Sigmoid colon (tissue), 7 donors: ENCODE data around the gene ECI1. TPM values are rescaled to one million over a fixed set of nuclear protein-coding genes. Genes with fewer than 3 reads are reported as not detected.
"Not testable (repeated sequence)": the region's sequence is repeated elsewhere in the genome, so short reads cannot be mapped to it uniquely, and the experiment has no call there.

Experiments
- DNase-seq: peaks from one replicate; pipeline ENCODE4 v3.0.0-alpha.2; 2019
- H3K27ac ChIP-seq, 4 donors: fragments of 200-600 bp; sonication (generic); one replicate each; pipeline ENCODE4 v1.5.1; 2016 to 2019; ENCODE audit warnings: mild to moderate bottlenecking in 1 of 4
- H3K27me3 ChIP-seq, 3 donors: fragments of 200-600 bp; sonication (generic); one replicate each; pipeline ENCODE4 v1.5.1; 2019; ENCODE audit warnings: mild to moderate bottlenecking in 1 of 3
- H3K36me3 ChIP-seq, 4 donors: fragments of 200-600 bp; sonication (generic); one replicate each; pipeline ENCODE4 v1.5.1; 2016 to 2019
- H3K4me1 ChIP-seq, 4 donors: fragments of 200-600 bp; sonication (generic); one replicate each; pipeline ENCODE4 v1.5.1; 2017 to 2019
- H3K4me3 ChIP-seq, 4 donors: fragments of 200-600 bp; sonication (generic); one replicate each; pipeline ENCODE4 v1.5.1; 2017 to 2019; ENCODE audit warnings: mild to moderate bottlenecking in 2 of 4, moderate library complexity in 1 of 4
- H3K9me3 ChIP-seq, 4 donors: fragments of 200-600 bp in 3 of 4; sonication (generic) in 3 of 4; one replicate each; pipeline versions ENCODE4 v1.5.1 to v1.6.1; 2013 to 2019
- EP300 ChIP-seq, 4 donors: sonication (generic); formaldehyde crosslinking; IDR thresholded peaks; one replicate each; pipeline ENCODE4 v1.6.1; 2017; ENCODE audit warnings: antibody characterized with exemption in 4 of 4
- POLR2A ChIP-seq, 2 donors: fragments of 450-650 bp; IDR thresholded peaks; one replicate each; pipeline ENCODE4 v1.6.1; 2016; ENCODE audit warnings: antibody characterized with exemption in 2 of 2, mild to moderate bottlenecking in 2 of 2, moderate library complexity in 2 of 2
- POLR2AphosphoS5 ChIP-seq, 4 donors: sonication (generic); formaldehyde crosslinking; IDR thresholded peaks; one replicate each; pipeline ENCODE4 v1.6.1; 2017; ENCODE audit warnings: antibody characterized with exemption in 4 of 4
- WGBS, 2 donors: extraction: QIAGEN DNeasy Blood & Tissue Kit; methylation state at CpG; one replicate each; pipeline ENCODE4 v1.1.7; 2013; 5-methylcytosine and 5-hydroxymethylcytosine counted together
- intact Hi-C: fragments of 100-400 bp; cut with DNase I; formaldehyde crosslinking; loops from one replicate; pipeline ENCODE4 v1.15.1; 2023
- polyA plus RNA-seq, 3 donors: library from polyadenylated mRNA; stranded (reverse); fragments of 200-250 nt; gene quantifications; one replicate each; pipeline ENCODE4 v1.2.3, GENCODE V29; 2013
- total RNA-seq, 4 donors: library from RNA; depleted of rRNA; stranded (reverse); fragments of >200 nt; gene quantifications; one replicate each; pipeline ENCODE4 v1.1.0, GENCODE V29; 2016
- TF ChIP-seq, protein P1 (sequence below), 4 experiments: fragments of 450-650 bp in 3 of 4; fragments of 200-600 bp in 1 of 4; IDR thresholded peaks; one replicate each; pipeline ENCODE4 v1.5.1; 2016 to 2019; ENCODE audit warnings: antibody characterized with exemption in 4 of 4, mild to moderate bottlenecking in 3 of 4, moderate library complexity in 2 of 4
- donor health status: healthy with polysubstance abuse.
- donor health status: Bipolar disorder and iron deficiency.
- donor health status: healthy.

Gene ECI1
- total and polyA plus RNA-seq, 7 donors = 50.2 to 136 (median 84.8) TPM

DNA sequence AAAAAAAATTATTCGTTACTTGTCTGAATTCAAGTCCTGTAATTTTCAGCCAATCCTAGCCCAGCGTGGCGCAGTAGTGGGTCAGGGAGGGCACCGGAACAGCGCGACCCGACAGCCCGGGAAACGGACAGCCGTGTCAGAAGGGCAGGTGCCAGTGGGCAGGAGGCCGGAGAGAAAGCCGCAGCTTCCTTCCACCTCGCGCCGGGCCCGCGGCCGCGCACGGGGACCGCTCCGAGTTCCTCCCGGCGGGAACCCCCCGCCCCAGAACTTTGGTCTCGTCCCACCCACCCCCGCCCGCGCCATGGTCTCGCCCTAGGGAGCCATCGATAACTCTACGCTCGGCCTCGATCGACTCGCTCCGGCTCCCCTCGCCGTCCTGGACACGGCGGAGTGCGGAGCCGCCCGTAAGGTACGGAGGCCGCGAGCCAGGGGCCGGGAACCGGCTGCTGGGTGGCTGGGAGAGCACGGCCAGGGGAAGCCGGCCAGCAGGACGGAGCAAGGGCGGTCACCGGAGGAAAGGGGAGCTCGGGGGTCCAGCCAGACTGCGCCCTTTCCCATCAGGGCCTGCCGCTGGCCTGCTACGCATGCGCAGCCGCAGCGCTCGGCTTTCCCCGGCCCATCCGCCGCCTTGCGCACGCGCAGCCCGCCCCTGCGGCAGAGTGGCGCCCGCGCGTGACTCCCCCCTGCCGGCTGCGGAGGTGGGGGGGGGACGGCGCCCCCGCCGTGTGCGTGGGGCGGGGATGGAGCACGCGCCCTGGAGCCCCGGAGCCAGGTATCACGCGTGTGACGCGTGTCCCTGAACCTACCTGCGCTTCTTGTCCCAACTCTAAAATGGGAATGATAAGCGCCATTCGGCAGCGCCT, 46.1 kb downstream of the ECI1 start, which contains the start of gene MLST8:
Gene MLST8 (plus strand): TSS at position 351 of the 863 bp plus-strand sequence. CDS start 632 bp downstream, outside the sequence.
- TF ChIP-seq POLR2AphosphoS5 (IDR thresholded peaks at IDR 0.05) = peak; percentile 76 to 97 (median 88)
- TF ChIP-seq POLR2A (IDR thresholded peaks at IDR 0.05) = peak; percentile 54 to 71
- TF ChIP-seq EP300 (IDR thresholded peaks at IDR 0.05) = peak in 1 of 4 donors; percentile 8
- TF ChIP-seq, protein P1, sequence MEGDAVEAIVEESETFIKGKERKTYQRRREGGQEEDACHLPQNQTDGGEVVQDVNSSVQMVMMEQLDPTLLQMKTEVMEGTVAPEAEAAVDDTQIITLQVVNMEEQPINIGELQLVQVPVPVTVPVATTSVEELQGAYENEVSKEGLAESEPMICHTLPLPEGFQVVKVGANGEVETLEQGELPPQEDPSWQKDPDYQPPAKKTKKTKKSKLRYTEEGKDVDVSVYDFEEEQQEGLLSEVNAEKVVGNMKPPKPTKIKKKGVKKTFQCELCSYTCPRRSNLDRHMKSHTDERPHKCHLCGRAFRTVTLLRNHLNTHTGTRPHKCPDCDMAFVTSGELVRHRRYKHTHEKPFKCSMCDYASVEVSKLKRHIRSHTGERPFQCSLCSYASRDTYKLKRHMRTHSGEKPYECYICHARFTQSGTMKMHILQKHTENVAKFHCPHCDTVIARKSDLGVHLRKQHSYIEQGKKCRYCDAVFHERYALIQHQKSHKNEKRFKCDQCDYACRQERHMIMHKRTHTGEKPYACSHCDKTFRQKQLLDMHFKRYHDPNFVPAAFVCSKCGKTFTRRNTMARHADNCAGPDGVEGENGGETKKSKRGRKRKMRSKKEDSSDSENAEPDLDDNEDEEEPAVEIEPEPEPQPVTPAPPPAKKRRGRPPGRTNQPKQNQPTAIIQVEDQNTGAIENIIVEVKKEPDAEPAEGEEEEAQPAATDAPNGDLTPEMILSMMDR (IDR thresholded peaks at IDR 0.05) = no peak
- 0 to 1% methylated on average over 93 of the region's 93 CpGs for WGBS, 2 donors
- Histone ChIP-seq H3K36me3 (peaks cover 13 to 36% (median 23%) of the 10 kb centered on the region in 4 donors), H3K4me1 (peaks cover 0 to 20% (median 18%) of the 10 kb centered on the region in 4 donors), H3K27me3 (no peaks in the 10 kb centered on the region), H3K4me3 (peak within 1 kb of the TSS; percentile 83 to 89 (median 88)), H3K27ac (peak within 1 kb of the TSS; percentile 97 to 100 (median 98)), H3K9me3 (no peaks in the 10 kb centered on the region)
- intact Hi-C loops = loop anchor here (2.0 to 5.0 kb wide), 2 partner anchors 47 to 49 kb away; partner anchors contain the start of gene ECI1
- peak; percentile 94 for DNase-seq

DNA sequence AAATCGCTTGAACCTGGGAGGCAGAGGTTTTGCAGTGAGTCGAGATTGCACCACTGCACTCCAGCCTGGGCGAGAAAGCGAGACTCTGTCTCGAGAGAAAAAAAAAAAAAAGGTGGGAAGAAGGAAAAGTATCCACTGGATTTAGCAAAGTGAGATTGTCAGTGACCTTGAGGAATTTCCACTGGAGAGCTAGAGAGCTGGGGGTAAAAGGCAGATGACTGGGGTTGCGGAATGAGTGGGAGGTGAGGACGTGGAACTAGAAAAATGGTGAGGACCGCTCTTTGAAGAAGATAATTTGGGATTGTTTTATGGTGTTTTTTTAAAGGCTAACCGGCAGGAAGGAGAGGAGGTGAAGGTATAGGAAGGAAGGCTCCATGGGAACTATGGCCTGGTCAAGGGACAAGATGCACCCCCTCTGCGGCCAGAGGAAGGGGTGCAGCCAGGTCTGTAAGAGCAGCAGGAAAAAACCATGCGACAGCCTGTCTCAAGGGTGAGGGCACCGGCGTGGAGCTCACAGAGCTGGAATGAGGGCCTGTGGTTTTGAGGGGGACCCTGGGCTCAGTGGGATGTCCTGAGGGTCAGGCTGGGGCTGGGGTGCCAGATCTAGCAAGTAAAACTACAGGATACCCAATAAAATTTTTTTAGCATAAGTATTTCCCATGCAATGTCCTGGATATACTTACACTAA, 46.8 kb downstream of the ECI1 start:
- Histone ChIP-seq H3K27me3 (no peaks in the 10 kb centered on the region), H3K4me3 (peak overlapping the region; percentile 83 to 89 (median 88)), H3K4me1 (peaks cover 0 to 20% (median 18%) of the 10 kb centered on the region in 4 donors), H3K27ac (peak overlapping the region; percentile 97 to 100 (median 98)), H3K9me3 (no peaks in the 10 kb centered on the region), H3K36me3 (peaks cover 13 to 31% (median 20%) of the 10 kb centered on the region in 4 donors)
- intact Hi-C loops = loop anchor here (2.0 to 5.0 kb wide), 2 partner anchors 48 kb away; partner anchors contain the start of gene ECI1
- no peak for TF ChIP-seq POLR2A (IDR thresholded peaks at IDR 0.05)
- no peak for TF ChIP-seq POLR2AphosphoS5 (IDR thresholded peaks at IDR 0.05)
- TF ChIP-seq, protein P1 (IDR thresholded peaks at IDR 0.05) = no peak
- TF ChIP-seq EP300 (IDR thresholded peaks at IDR 0.05) = no peak
- 84 to 85% methylated on average over 13 of the region's 13 CpGs for WGBS, 2 donors
- DNase-seq = no peak

DNA sequence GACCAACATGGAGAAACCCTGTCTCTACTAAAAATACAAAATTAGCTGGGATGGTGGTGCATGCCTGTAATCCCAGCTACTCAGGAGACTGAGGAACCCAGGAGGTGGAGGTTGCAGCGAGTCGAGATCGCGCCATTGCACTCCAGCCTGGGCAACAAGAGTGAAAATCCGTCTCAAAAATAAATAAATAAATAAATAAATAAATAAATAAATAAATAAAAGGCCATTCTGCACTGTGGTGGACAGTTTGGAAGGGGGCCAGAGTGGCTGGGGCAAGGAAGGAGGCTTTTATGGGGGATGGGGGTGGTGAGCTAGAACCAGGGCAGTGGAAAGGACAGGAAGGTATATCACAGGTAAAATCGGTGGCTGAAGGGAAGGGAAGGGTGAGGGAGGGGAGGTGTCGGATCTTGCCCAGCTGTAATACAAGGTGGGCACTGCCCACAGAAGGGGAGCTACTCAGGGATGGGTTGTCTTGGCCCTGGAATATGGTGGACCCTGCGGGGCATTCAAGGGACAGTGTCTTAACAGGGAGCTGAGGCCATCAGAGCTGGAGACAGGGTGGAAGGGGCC, 48.2 kb downstream of the ECI1 start:
- WGBS, 2 donors = 94 to 96% methylated on average over 8 of the region's 8 CpGs

DNA sequence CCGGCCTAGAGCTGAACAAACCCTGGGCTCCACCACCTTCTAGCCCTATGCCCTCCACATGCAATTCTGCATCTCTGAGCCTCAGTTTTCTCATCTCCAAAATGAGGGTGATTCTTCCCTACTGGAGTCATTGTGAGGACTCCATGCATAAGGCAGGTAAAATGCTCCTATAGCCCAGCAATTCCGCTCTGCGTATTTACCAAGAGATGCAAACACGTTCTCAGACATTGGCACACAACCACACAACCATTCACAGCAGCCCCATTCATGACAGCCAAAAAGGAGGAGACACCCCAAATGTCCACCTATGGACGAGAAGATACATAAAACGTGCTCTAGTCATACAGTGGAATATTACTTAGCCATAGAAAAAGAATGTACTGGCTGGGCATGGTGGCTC, 51.1 kb downstream of the ECI1 start:
- H3K27ac ChIP-seq = no peak overlapping the region
- DNase-seq = no peak
- H3K4me1 ChIP-seq = peaks cover 0 to 22% (median 18%) of the 10 kb centered on the region in 4 donors
- H3K9me3 ChIP-seq = no peaks in the 10 kb centered on the region
- 86 to 89% methylated on average over 6 of the region's 6 CpGs for WGBS, 2 donors
- intact Hi-C loops = no loop called here
- peaks cover 20 to 32% (median 27%) of the 10 kb centered on the region in 3 donors for H3K27me3 ChIP-seq
- no peak overlapping the region for H3K4me3 ChIP-seq
- H3K36me3 ChIP-seq = no peaks in the 10 kb centered on the region
- TF ChIP-seq EP300 (IDR thresholded peaks at IDR 0.05) (no peak), POLR2A (IDR thresholded peaks at IDR 0.05) (no peak), POLR2AphosphoS5 (IDR thresholded peaks at IDR 0.05) (no peak)
- TF ChIP-seq, protein P1 (IDR thresholded peaks at IDR 0.05) = no peak

More for the DNA sequence above, 48.2 kb downstream of the ECI1 start:
- intact Hi-C loops, H3K9me3 ChIP-seq, H3K4me3 ChIP-seq, H3K27me3 ChIP-seq, DNase-seq, H3K27ac ChIP-seq: not testable (repeated sequence)
- peaks cover 0 to 20% (median 18%) of the 10 kb centered on the region in 4 donors for H3K4me1 ChIP-seq
- peaks cover 5 to 17% (median 11%) of the 10 kb centered on the region in 4 donors for H3K36me3 ChIP-seq
